ENCODE measurements around the gene TRIP12.
A peak's percentile ranks its signal among the peaks of the same experiment; 100 is the strongest.

The TRIP12 gene

DNA sequence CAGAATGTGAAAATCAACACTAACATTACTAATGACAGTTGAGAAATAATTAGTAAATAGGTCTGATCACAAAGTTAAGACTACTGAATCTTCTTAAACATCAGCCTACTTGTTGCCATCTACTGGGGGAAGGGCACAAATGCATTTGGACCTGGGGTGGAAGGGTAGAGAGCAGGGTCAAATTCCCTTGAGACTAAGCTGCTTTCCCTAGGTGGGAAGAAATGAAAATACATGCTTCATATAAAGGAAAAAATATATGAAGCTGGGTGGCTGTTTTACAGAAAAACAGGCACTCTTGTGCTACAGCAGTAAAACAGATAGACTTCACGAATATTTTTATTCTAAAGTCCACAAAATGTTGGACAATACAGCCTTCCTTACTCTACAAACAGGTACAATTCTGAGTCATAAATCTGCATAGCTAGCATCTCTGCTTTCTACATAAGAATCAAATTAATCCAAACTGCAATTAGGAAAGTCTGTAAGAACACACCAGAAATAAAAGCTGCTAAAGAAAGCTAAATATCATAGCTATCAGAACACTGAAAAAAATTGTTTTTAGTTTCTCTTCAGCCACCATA is 10.9 kb downstream of the TRIP12 start:
- Histone ChIP-seq H3K27ac (ENCODE audit: extremely low read depth, low read depth, low read length) (no peak overlapping the region), H3K4me3 (ENCODE audit: low read depth, low read length) (no peak overlapping the region), H3K9me3 (ENCODE audit: control insufficient read depth, insufficient read depth, low read depth, low read length) (no peaks in the 10 kb centered on the region), H3K36me3 (ENCODE audit: control insufficient read depth in 2 of 2, insufficient read depth in 1 of 2, low read length in 2 of 2) (peaks cover 14 to 15% of the 10 kb centered on the region in 2 experiments), H3K4me1 (ENCODE audit: control insufficient read depth, insufficient read depth, low read length) (peaks cover 23% of the 10 kb centered on the region)
- ChIA-PET POLR2A (interaction anchor here (0.8 to 2.1 kb wide), 2 partner anchors 11 to 110 kb away, joined by 3 to 17 read pairs; partner anchors contain the start of genes FBXO36 and TRIP12), CTCF (interaction anchor here (0.6 to 2.1 kb wide), 8 partner anchors 9 to 158 kb away, joined by 3 to 20 read pairs (median 4); partner anchors contain the start of gene SLC16A14)
- TF ChIP-seq ZNF785 (tag by site-specific recombination; IDR thresholded peaks at IDR 0.05) (no peak), ZNF629 (tag by site-specific recombination; IDR thresholded peaks at IDR 0.05) (no peak), CTCF (tag by site-specific recombination; IDR thresholded peaks at IDR 0.05) (peak; percentile 25; the same call in 1 of the 2 replicates), SCRT2 (tag by site-specific recombination; IDR thresholded peaks at IDR 0.05) (peak; percentile 70), PRDM1 (tag by site-specific recombination; IDR thresholded peaks at IDR 0.05) (peak; percentile 38; the same call in 1 of the 2 replicates), ZNF654 (tag by site-specific recombination; IDR thresholded peaks at IDR 0.05; ENCODE audit: low read depth) (peak; percentile 30; the same call in 1 of the 2 replicates)

GRCh38 chr2:229910147-229910831 is 11.5 kb downstream of the TRIP12 start:
- POLR2A ChIA-PET = interaction anchor here (0.6 kb wide), 1 partner anchor 11 kb away, joined by 3 read pairs; the partner anchor contains the start of gene TRIP12
- Histone ChIP-seq H3K36me3 (ENCODE audit: control insufficient read depth in 2 of 2, insufficient read depth in 1 of 2, low read length in 2 of 2) (peaks cover 11 to 15% of the 10 kb centered on the region in 2 experiments), H3K4me1 (ENCODE audit: control insufficient read depth, insufficient read depth, low read length) (peaks cover 23% of the 10 kb centered on the region), H3K27ac (ENCODE audit: extremely low read depth, low read depth, low read length) (no peak overlapping the region), H3K4me3 (ENCODE audit: low read depth, low read length) (no peak overlapping the region), H3K9me3 (ENCODE audit: control insufficient read depth, insufficient read depth, low read depth, low read length) (no peaks in the 10 kb centered on the region)
- CTCF ChIA-PET = interaction anchor here (1.0 to 2.1 kb wide), 6 partner anchors 8 to 129 kb away, joined by 3 to 20 read pairs (median 4); no protein-coding TSS in a partner anchor
- TF ChIP-seq ZNF843 (tag by site-specific recombination; IDR thresholded peaks at IDR 0.05) (no peak), ZNF280D (tag by site-specific recombination; IDR thresholded peaks at IDR 0.05) (no peak)

DNA sequence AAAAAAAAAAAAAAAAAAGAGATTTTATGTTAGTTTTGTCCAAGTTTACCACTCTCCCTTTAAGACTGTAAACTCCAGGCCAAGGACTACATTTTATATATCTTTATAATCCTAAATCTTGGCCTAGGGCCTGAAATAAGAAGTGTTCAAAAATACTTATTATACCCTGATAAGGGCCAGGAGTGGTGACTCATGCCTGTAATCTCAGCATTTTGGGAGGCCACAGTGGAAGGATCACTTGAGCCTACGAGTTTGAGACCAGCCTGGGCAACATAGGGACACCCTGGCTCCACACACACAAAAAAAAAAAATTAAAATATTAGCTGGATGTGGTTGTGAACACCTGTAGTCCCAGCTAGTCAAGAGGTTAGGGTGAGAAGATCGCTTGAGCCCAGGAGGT is 12.7 kb downstream of the TRIP12 start:
- Histone ChIP-seq H3K4me1 (ENCODE audit: control insufficient read depth, insufficient read depth, low read length) (peaks cover 17% of the 10 kb centered on the region), H3K36me3 (ENCODE audit: control insufficient read depth in 2 of 2, insufficient read depth in 1 of 2, low read length in 2 of 2) (peaks cover 11 to 15% of the 10 kb centered on the region in 2 experiments), H3K4me3 (ENCODE audit: low read depth, low read length) (no peak overlapping the region), H3K9me3 (ENCODE audit: control insufficient read depth, insufficient read depth, low read depth, low read length) (no peaks in the 10 kb centered on the region), H3K27ac (ENCODE audit: extremely low read depth, low read depth, low read length) (no peak overlapping the region)
- ChIA-PET POLR2A (no interaction called here), CTCF (interaction anchor here (0.6 kb wide), 2 partner anchors 508 to 702 kb away, joined by 3 read pairs; no protein-coding TSS in a partner anchor)
- TF ChIP-seq, protein P1, sequence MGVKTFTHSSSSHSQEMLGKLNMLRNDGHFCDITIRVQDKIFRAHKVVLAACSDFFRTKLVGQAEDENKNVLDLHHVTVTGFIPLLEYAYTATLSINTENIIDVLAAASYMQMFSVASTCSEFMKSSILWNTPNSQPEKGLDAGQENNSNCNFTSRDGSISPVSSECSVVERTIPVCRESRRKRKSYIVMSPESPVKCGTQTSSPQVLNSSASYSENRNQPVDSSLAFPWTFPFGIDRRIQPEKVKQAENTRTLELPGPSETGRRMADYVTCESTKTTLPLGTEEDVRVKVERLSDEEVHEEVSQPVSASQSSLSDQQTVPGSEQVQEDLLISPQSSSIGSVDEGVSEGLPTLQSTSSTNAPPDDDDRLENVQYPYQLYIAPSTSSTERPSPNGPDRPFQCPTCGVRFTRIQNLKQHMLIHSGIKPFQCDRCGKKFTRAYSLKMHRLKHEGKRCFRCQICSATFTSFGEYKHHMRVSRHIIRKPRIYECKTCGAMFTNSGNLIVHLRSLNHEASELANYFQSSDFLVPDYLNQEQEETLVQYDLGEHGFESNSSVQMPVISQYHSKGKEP (tag by site-specific recombination; IDR thresholded peaks at IDR 0.05) = no peak
- TF ChIP-seq ZNF138 (tag by site-specific recombination; IDR thresholded peaks at IDR 0.05; ENCODE audit: borderline replicate concordance) (no peak), ZNF626 (tag by site-specific recombination; IDR thresholded peaks at IDR 0.05) (no peak), SCRT2 (tag by site-specific recombination; IDR thresholded peaks at IDR 0.05) (no peak), PRDM6 (tag by site-specific recombination; IDR thresholded peaks at IDR 0.05) (peak; percentile 34; the same call in 1 of the 2 replicates), ZNF10 (tag by site-specific recombination; IDR thresholded peaks at IDR 0.05) (0 out of 2 replicates have a peak, but pooled peaks have one; percentile 35)
- TF ChIP-seq, protein P2, sequence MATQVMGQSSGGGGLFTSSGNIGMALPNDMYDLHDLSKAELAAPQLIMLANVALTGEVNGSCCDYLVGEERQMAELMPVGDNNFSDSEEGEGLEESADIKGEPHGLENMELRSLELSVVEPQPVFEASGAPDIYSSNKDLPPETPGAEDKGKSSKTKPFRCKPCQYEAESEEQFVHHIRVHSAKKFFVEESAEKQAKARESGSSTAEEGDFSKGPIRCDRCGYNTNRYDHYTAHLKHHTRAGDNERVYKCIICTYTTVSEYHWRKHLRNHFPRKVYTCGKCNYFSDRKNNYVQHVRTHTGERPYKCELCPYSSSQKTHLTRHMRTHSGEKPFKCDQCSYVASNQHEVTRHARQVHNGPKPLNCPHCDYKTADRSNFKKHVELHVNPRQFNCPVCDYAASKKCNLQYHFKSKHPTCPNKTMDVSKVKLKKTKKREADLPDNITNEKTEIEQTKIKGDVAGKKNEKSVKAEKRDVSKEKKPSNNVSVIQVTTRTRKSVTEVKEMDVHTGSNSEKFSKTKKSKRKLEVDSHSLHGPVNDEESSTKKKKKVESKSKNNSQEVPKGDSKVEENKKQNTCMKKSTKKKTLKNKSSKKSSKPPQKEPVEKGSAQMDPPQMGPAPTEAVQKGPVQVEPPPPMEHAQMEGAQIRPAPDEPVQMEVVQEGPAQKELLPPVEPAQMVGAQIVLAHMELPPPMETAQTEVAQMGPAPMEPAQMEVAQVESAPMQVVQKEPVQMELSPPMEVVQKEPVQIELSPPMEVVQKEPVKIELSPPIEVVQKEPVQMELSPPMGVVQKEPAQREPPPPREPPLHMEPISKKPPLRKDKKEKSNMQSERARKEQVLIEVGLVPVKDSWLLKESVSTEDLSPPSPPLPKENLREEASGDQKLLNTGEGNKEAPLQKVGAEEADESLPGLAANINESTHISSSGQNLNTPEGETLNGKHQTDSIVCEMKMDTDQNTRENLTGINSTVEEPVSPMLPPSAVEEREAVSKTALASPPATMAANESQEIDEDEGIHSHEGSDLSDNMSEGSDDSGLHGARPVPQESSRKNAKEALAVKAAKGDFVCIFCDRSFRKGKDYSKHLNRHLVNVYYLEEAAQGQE (tag by site-specific recombination; IDR thresholded peaks at IDR 0.05) = no peak
